HEK293 (cell line): Measurements from ENCODE around the gene LARP1.

Experiments
- CTCF ChIP-seq: fragments of 450-650 bp; formaldehyde crosslinking; IDR thresholded peaks from 2 replicates; pipeline ENCODE4 v1.5.1; 2016; ENCODE audit warnings: missing biosample characterization, missing genetic modification characterization
- ZBTB21 ChIP-seq: fragments of 450-650 bp; formaldehyde crosslinking; IDR thresholded peaks from 2 replicates; pipeline ENCODE4 v1.5.1; 2017; ENCODE audit warnings: missing biosample characterization, missing genetic modification characterization
- ZNF223 ChIP-seq: fragments of 450-650 bp; formaldehyde crosslinking; IDR thresholded peaks from 2 replicates; pipeline ENCODE4 v1.5.1; 2016; ENCODE audit warnings: missing biosample characterization, missing genetic modification characterization
- ZNF777 ChIP-seq: fragments of 450-650 bp; formaldehyde crosslinking; IDR thresholded peaks from 2 replicates; pipeline ENCODE4 v1.5.1; 2017; ENCODE audit warnings: missing biosample characterization, missing genetic modification characterization, borderline replicate concordance

- TF ChIP-seq CTCF (tag by site-specific recombination), result no peak
- TF ChIP-seq ZNF777 (tag by site-specific recombination), result no peak
- no peak for TF ChIP-seq ZNF223 (tag by site-specific recombination)
- TF ChIP-seq ZBTB21 (tag by site-specific recombination), result no peak
Measured at GRCh38 chr5:154727361-154727760, 27.8 kb upstream of the LARP1 start.
